Myocyte (in vitro differentiated cells): ENCODE measurements around the gene IGF2. TPM values are rescaled to one million over a fixed set of nuclear protein-coding genes. Genes with fewer than 3 reads are reported as not detected.

Experiments used
- DNase-seq: peaks from one replicate; pipeline ENCODE4 v3.0.0-alpha.2; 2012; ENCODE audit warnings: low read depth
- total RNA-seq: library from RNA; depleted of rRNA; stranded (reverse); fragments of >200 nt; gene quantifications from 2 replicates; pipeline ENCODE4 v1.2.3, GENCODE V29; 2014

The IGF2 gene
- total RNA-seq, 1 donor from 2014 or later: 330 TPM

- DNase-seq: no peak
Observed at GRCh38 chr11:2104524-2105440, 34.4 kb downstream of the IGF2 start.

GRCh38 chr11:2103668-2104523, 35.3 kb downstream of the IGF2 start:
- no peak for DNase-seq

- DNase-seq: no peak
Observed at GRCh38 chr11:2102883-2103213, 36.3 kb downstream of the IGF2 start.

DNA sequence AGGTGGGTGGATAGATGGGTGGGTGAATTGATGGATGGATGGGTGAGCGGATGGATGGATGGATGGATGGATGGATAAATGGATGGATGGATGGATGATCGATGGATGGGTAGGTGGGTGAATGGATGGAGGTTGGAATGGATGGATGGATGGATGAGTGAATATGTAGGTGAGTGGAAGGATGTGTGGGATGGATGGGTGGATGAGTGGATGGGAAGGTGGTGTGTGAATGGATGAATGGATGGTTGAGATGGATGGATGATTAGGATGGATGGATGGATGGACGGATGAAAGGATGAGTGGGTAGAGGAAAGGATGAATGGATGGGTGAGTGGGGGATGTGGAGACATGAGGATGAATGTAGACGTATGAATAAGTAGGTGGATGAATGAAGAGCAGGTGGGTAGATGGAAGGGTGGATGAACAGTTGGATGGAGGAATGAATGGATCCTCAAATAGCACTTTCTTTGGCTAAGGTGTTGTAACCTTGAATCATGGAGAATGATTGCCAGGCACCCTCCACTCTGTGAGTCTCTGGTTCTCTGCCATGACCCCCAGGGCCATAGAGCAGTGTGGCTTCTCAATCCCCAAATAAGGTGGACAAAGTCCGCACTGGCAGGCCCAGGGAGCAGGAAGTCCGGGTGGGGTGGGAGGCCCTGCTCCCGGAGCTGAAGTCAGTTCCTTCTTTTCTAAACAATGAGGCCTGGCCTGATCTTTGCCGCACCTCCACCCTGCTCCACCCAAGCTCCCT, 36.9 kb downstream of the IGF2 start:
- DNase-seq: no peak

DNA sequence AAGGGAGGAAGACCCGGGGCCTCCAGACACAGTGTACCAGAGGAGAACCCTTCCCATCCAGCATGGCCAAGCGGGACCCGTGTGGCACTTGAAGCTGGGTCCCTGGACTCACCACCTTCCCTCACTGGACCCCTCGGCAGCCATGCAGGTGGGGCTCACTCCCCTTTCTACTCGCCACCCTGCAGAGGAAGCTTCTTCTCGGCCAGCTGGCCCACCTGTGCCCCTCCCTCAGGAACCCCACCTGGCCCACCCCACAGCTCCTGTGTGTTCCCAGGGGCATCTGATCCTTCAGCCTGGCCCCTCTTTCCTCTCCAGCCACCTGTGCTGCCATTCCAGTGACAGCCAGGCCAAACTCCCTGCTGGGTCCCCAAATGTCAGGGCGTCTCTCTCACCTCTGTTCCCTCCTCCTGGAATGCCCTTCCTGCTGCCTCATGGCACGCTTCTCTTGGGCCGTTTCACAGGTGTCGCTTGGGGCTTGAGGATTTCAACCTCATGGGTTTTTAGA, 38.0 kb downstream of the IGF2 start:
- DNase-seq: no peak

- DNase-seq: no peak
Observed at GRCh38 chr11:2100361-2101170, 38.6 kb downstream of the IGF2 start.

- peak; percentile 96 for DNase-seq
Observed at GRCh38 chr11:2099516-2100349, 39.5 kb downstream of the IGF2 start.

DNA sequence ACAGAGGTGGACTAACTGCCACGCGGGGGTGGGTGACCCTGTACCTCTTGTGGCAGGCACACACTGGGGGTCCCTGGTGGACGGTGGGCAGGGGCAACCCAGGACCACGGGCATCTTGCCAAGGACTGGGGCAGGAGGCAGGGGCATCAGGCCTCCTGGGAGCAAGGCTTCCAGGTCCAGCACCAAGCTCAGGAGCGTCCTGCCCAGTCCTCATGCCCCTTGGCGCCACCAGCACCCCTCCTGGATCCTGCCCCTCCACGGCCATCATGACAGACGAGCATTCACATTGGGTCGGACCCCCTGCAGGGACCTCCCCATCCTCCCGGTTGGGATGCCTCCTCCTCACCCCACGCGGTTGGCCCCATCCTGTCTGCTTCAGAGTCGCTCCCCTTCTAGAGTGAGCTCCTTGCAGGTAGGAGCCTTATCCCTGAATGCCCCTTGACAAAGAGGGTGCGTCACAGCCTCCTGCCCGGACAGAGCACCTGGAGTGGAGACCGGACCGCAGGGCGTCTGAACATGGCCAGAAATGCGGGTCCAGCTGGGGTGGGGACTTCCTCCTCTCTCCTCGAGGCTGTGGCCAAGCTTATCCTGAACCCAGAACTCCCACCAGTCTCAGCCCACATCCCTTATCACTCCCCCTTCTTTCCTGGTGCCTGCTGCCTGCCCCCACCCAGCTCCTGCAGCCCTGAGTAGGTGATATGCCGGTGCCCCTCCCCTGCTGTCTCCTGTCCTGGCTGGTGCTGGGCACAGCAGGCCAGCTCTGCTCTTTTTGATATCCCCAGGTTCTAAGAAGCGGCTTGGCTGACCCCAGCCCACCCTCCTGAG, 40.3 kb downstream of the IGF2 start:
- DNase-seq: no peak

DNA sequence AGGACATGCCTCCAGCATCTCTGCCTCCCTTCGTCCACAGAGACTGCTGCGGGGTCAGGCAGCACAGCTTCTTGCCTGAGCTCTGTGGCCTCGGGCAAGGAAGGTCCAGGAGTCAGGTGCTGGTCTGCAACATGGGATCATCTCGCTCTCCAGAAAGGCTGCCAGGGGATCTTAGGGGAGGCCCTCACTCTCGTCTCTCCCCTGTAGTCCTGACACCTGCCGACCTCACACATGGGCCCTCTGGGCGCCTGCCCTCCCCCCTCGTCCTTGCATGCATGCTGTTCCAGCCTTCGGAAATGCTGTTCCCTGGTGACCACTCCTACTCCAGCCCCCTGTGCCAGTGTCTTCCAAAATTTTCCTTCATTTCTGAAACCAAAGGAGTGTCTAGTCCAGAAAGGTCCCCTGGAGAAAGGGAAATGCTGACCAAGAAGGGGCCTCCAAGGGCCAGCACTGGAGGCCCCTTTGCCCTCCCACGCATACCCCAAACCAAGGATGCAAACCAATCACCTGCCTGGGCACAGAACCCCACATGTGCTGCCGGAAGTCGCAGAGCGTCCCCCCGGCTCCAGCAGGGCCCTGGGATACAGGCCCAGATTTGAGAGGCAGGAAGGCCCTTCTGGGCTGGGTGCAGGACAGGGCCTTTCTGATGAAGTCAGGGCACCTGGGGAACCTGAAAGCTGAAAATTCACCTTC, 41.0 kb downstream of the IGF2 start:
- DNase-seq: no peak

- DNase-seq: peak; percentile 74
Observed at GRCh38 chr11:2097356-2097997, 41.7 kb downstream of the IGF2 start.

DNA sequence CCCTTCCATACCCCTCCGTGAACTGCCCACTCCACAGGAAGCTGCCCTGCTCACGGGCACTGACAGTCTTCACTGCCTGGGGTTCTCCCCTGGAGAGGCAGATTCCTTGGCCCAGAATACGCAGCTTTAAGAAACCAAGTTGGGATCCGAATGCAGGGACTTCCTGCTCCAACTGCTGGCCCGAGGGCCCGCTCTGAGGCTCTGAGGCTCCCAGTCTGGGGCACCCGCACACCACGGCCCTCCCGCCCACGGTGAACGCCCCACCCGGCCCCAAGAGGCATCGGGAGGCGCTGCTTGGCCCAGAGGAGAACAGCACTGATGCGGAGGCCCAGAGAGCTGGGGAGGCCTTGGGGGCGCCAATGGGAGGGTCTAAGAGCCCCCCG, 42.3 kb downstream of the IGF2 start:
- DNase-seq: no peak

- no peak for DNase-seq
Observed at GRCh38 chr11:2096011-2096918, 42.9 kb downstream of the IGF2 start.

- DNase-seq: no peak
Observed at GRCh38 chr11:2095542-2095941, 43.6 kb downstream of the IGF2 start.

GRCh38 chr11:2095198-2095520, 44.0 kb downstream of the IGF2 start:
- DNase-seq: no peak

GRCh38 chr11:2094354-2095197, 44.6 kb downstream of the IGF2 start:
- DNase-seq: no peak
